Measurements from ENCODE around the gene MTR. TPM values are rescaled to one million over a fixed set of nuclear protein-coding genes. Genes with fewer than 3 reads are reported as not detected.
A peak's percentile ranks its signal among the peaks of the same experiment; 100 is the strongest.

The MTR gene
- total RNA-seq, 1 donor = 38.4 TPM

DNA sequence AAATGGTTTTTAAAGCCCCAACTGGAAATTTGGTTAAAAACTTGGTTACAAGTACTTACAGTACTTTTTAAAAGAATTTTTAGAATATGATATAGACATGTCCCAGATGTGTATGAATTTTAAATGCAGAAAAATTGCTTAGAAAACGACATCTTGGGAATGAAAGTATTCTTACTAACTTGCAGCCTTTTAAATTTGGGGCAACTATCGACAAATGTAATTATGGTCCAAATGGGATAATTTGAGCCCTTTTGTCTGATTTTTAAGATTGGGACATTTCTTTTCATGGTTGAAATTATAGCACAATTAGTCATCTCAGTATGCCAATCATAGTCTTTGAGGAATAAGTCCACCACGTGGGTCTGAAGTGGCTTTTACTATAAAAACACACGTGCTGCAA, 43.2 kb upstream of the MTR start:
- TF ChIP-seq, protein P1, sequence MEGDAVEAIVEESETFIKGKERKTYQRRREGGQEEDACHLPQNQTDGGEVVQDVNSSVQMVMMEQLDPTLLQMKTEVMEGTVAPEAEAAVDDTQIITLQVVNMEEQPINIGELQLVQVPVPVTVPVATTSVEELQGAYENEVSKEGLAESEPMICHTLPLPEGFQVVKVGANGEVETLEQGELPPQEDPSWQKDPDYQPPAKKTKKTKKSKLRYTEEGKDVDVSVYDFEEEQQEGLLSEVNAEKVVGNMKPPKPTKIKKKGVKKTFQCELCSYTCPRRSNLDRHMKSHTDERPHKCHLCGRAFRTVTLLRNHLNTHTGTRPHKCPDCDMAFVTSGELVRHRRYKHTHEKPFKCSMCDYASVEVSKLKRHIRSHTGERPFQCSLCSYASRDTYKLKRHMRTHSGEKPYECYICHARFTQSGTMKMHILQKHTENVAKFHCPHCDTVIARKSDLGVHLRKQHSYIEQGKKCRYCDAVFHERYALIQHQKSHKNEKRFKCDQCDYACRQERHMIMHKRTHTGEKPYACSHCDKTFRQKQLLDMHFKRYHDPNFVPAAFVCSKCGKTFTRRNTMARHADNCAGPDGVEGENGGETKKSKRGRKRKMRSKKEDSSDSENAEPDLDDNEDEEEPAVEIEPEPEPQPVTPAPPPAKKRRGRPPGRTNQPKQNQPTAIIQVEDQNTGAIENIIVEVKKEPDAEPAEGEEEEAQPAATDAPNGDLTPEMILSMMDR (IDR thresholded peaks at IDR 0.05; ENCODE audit: insufficient read depth, low read length) = no peak
- no peak overlapping the region for H3K4me3 ChIP-seq (ENCODE audit: low read depth, low read length)
- DNase-seq (ENCODE audit: low read depth) = no peak

DNA sequence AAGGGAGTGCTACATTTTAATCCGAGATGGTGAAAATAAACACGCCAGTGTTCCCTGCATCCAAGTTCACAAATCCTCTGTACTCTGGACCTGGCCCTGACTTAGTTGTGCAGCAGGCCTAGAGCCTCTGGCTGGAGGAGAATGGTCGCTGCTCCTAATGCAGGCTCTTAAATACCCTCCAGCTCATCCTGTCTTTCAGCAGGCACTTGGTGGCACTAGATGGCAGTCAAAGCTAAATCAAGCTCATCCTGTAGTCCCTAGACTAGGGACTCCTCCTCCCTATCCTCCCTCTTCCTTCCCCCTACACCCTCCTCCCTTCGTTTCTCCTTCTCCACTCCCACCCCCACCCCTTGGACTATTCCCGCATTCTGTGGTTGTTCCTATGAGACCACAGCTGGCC, 41.6 kb upstream of the MTR start:
- DNase-seq (ENCODE audit: low read depth) = peak; percentile 19
- no peak overlapping the region for H3K4me3 ChIP-seq (ENCODE audit: low read depth, low read length)
- TF ChIP-seq, protein P1 (IDR thresholded peaks at IDR 0.05; ENCODE audit: insufficient read depth, low read length) = peak; percentile 2

DNA sequence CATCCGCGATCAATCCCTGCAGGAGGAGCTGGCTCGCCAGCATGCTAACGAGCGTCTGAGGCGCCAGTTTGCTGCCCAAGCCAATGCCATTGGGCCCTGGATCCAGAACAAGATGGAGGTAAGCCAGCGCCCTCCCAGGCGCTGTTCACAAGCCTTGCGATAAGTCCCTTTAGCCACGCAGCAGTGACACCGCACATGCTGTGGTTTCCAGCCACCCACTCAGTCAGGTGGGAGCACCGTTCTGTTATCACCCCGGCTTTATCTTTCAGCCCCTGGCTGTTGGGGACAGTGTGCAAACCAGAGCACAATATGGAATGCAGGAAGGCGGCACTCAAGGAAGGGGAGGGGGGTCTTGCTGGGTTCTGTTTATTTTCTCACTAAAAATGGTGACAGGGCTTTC, 41.1 kb upstream of the MTR start:
- no peak for DNase-seq (ENCODE audit: low read depth)
- TF ChIP-seq, protein P1 (IDR thresholded peaks at IDR 0.05; ENCODE audit: insufficient read depth, low read length) = no peak
- no peak overlapping the region for H3K4me3 ChIP-seq (ENCODE audit: low read depth, low read length)

DNA sequence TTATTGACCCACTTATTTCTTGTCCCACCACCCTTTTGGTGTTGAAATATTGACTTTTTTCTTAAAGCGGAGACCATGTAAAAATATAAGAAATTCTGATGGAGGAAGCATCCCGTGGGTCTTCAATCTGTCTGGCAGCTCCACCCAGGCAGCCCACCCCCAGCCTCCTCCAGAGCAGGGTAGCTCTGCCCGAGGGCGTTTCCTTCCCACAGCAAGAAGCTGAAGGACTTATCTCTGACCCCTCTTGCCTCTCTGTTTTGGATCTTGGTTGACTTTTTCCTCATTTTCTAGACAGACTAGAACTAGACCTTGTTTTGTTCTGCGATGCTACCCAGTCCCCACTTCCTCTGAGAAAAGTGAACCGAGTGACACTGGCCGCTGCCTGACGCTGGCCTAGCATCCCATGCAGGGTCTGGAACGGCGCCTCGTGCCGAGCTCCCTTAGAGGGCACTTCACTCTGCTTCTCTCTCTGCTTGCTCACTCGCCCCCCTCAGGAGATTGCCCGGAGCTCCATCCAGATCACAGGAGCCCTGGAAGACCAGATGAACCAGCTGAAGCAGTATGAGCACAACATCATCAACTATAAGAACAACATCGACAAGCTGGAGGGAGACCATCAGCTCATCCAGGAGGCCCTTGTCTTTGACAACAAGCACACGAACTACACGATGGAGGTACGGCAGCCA, 40.4 kb upstream of the MTR start:
- TF ChIP-seq, protein P1 (IDR thresholded peaks at IDR 0.05; ENCODE audit: insufficient read depth, low read length) = no peak
- no peak for DNase-seq (ENCODE audit: low read depth)
- no peak overlapping the region for H3K4me3 ChIP-seq (ENCODE audit: low read depth, low read length)

DNA sequence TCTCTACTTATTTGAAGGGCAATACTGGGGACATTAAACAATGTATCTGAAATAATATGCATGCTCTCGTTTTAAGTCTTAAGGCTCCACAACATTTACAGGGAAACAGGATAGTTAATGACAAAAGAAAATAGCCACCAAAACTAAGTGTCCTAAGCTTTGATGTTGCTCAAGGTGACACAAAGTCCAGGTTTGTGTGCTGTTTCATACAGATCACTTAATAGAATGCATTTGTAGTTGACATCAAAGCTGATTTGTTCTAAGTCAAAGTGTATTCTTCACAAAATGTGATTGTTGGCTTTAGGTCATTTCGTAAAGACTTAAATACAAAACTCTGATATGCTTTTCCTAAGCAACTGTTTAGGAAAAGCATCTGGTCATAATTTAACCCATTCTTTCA, 37.5 kb upstream of the MTR start:
- no peak overlapping the region for H3K4me3 ChIP-seq (ENCODE audit: low read depth, low read length)
- no peak for DNase-seq (ENCODE audit: low read depth)
- TF ChIP-seq, protein P1 (IDR thresholded peaks at IDR 0.05; ENCODE audit: insufficient read depth, low read length) = no peak

DNA sequence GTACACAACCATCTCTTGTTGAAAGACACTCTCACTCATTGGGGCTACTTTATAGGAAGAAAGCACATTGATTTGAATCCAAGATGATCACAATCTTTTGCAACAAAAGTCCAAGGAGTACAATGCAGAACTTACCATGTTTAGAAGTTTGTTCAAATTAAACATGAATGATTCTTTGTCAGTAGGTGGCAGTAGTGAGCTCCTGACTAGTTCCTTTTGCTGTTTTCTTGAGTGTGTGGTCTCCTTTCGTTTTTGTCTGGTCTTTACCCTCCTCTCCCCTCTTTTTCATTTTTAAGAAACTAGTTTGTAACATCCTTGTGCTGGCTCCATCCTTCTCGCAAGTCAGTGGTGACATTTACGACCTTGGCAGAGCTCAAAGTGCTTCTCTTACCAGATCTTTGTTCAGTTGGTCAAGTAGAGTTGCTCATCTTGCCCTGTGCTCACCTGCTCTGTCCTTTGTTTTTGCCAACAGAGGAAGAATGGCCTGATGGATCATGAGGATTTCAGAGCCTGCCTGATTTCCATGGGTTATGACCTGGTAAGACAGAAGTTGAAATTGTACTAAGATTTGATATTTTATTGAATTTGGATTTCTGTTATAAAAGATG, 35.7 kb upstream of the MTR start:
- TF ChIP-seq, protein P1 (IDR thresholded peaks at IDR 0.05; ENCODE audit: insufficient read depth, low read length) = peak; percentile 60
- DNase-seq (ENCODE audit: low read depth) = peak; percentile 65
- H3K4me3 ChIP-seq (ENCODE audit: low read depth, low read length) = no peak overlapping the region
